ENCODE data around the gene MORN1. TPM values are rescaled to one million over a fixed set of nuclear protein-coding genes. Genes with fewer than 3 reads are reported as not detected.

MORN1 gene
- total RNA-seq, 2 experiments from 2014 or later: 5.3 to 6.5 TPM

GRCh38 chr1:2342384-2343022, 48.9 kb downstream of the MORN1 start:
- Histone ChIP-seq H3K9me3 (ENCODE audit: control insufficient read depth in 1 of 2, insufficient read depth in 1 of 2, low read length in 2 of 2) (no peaks in the 10 kb centered on the region), H3K4me1 (ENCODE audit: insufficient read depth, low read length) (no peaks in the 10 kb centered on the region), H3K27ac (ENCODE audit: low read depth in 1 of 2, low read length in 2 of 2) (no peak overlapping the region), H3K27me3 (ENCODE audit: control insufficient read depth in 1 of 2, insufficient read depth in 2 of 2, low read length in 2 of 2) (no peaks in the 10 kb centered on the region), H3K36me3 (ENCODE audit: insufficient read depth, low read length) (no peaks in the 10 kb centered on the region), H3K4me3 (ENCODE audit: low read length) (no peak overlapping the region)
- ChIA-PET POLR2A (no interaction called here), CTCF (no interaction called here)
- H3K36me3 Mint-ChIP-seq (ENCODE audit: low read depth): no peaks in the 10 kb centered on the region
- no peak overlapping the region for H3K27ac Mint-ChIP-seq
- intact Hi-C loops (cut with DNase I, micrococcal nuclease): no loop called here
- no peaks in the 10 kb centered on the region for H3K27me3 Mint-ChIP-seq
- TF ChIP-seq CTCF (IDR thresholded peaks at IDR 0.05): no peak
- ATAC-seq (ENCODE audit: poor library complexity) (no peak), DNase-seq (peak in 1 of 14 experiments; percentile 1)
- H3K4me1 Mint-ChIP-seq (ENCODE audit: low read depth): no peaks in the 10 kb centered on the region
- H3K9me3 Mint-ChIP-seq: no peaks in the 10 kb centered on the region
- H3K4me3 Mint-ChIP-seq: no peak overlapping the region

- CTCF ChIA-PET: no interaction called here
- Mint-ChIP-seq H3K36me3 (ENCODE audit: low read depth) (no peaks in the 10 kb centered on the region), H3K27me3 (no peaks in the 10 kb centered on the region), H3K27ac (no peak overlapping the region), H3K4me1 (ENCODE audit: low read depth) (no peaks in the 10 kb centered on the region), H3K4me3 (no peak overlapping the region), H3K9me3 (no peaks in the 10 kb centered on the region)
- no peaks in the 10 kb centered on the region for H3K36me3 ChIP-seq (ENCODE audit: insufficient read depth, low read length)
- no peaks in the 10 kb centered on the region for H3K4me1 ChIP-seq (ENCODE audit: insufficient read depth, low read length)
- POLR2A ChIA-PET: no interaction called here
- H3K27ac ChIP-seq (ENCODE audit: low read depth in 1 of 2, low read length in 2 of 2): no peak overlapping the region
- no peak overlapping the region for H3K4me3 ChIP-seq (ENCODE audit: low read length)
- peak in 1 of 14 experiments; percentile 2 for DNase-seq
- TF ChIP-seq CTCF (IDR thresholded peaks at IDR 0.05): no peak
- H3K9me3 ChIP-seq (ENCODE audit: control insufficient read depth in 1 of 2, insufficient read depth in 1 of 2, low read length in 2 of 2): no peaks in the 10 kb centered on the region
- ATAC-seq (ENCODE audit: poor library complexity): no peak
- intact Hi-C loops (cut with DNase I, micrococcal nuclease): no loop called here
- H3K27me3 ChIP-seq (ENCODE audit: control insufficient read depth in 1 of 2, insufficient read depth in 2 of 2, low read length in 2 of 2): no peaks in the 10 kb centered on the region
These were observed 49.5 kb downstream of the MORN1 start for GRCh38 chr1:2341706-2342383.

GRCh38 chr1:2340918-2341254, 50.5 kb downstream of the MORN1 start:
- Mint-ChIP-seq H3K36me3 (ENCODE audit: low read depth) (no peaks in the 10 kb centered on the region), H3K9me3 (no peaks in the 10 kb centered on the region), H3K27ac (no peak overlapping the region), H3K4me3 (no peak overlapping the region), H3K4me1 (ENCODE audit: low read depth) (no peaks in the 10 kb centered on the region), H3K27me3 (no peaks in the 10 kb centered on the region)
- CTCF ChIA-PET: no interaction called here
- intact Hi-C loops (cut with DNase I, micrococcal nuclease): no loop called here
- POLR2A ChIA-PET: no interaction called here
- Histone ChIP-seq H3K36me3 (ENCODE audit: insufficient read depth, low read length) (no peaks in the 10 kb centered on the region), H3K9me3 (ENCODE audit: control insufficient read depth in 1 of 2, insufficient read depth in 1 of 2, low read length in 2 of 2) (no peaks in the 10 kb centered on the region), H3K27ac (ENCODE audit: low read depth in 1 of 2, low read length in 2 of 2) (no peak overlapping the region), H3K27me3 (ENCODE audit: control insufficient read depth in 1 of 2, insufficient read depth in 2 of 2, low read length in 2 of 2) (no peaks in the 10 kb centered on the region), H3K4me3 (ENCODE audit: low read length) (no peak overlapping the region), H3K4me1 (ENCODE audit: insufficient read depth, low read length) (no peaks in the 10 kb centered on the region)
- ATAC-seq (ENCODE audit: poor library complexity) (no peak), DNase-seq (no peak)
- no peak for TF ChIP-seq CTCF (IDR thresholded peaks at IDR 0.05)

Data from CD4-positive, alpha-beta T cell (primary cell).